ENCODE data around the gene FRMPD1. TPM values are rescaled to one million over a fixed set of nuclear protein-coding genes. Genes with fewer than 3 reads are reported as not detected.

The FRMPD1 gene
- total RNA-seq, 1 experiment from 2014 or later: not detected

- TF ChIP-seq CTCF (IDR thresholded peaks at IDR 0.05; ENCODE audit: unreplicated experiment): no peak
- CTCF ChIA-PET: no interaction called here
- DNase-seq: no peak
- Mint-ChIP-seq H3K36me3 (ENCODE audit: insufficient read depth, unreplicated experiment) (no peaks in the 10 kb centered on the region), H3K4me1 (ENCODE audit: low read depth, unreplicated experiment) (no peaks in the 10 kb centered on the region), H3K9me3 (ENCODE audit: low read depth, unreplicated experiment) (no peaks in the 10 kb centered on the region), H3K4me3 (ENCODE audit: low read depth, unreplicated experiment) (no peak overlapping the region), H3K27me3 (ENCODE audit: unreplicated experiment) (peaks cover 34% of the 10 kb centered on the region), H3K27ac (ENCODE audit: unreplicated experiment) (no peak overlapping the region)
- no TSS peak for BruUV-seq (replicated peaks)
- intact Hi-C loops (cut with micrococcal nuclease; ENCODE audit: unreplicated experiment): no loop called here
Measured at GRCh38 chr9:37639841-37640240, 10.9 kb upstream of the FRMPD1 start.

- no TSS peak for BruUV-seq (replicated peaks)
Measured at GRCh38 chr9:37640246-37640645, 10.5 kb upstream of the FRMPD1 start.

GRCh38 chr9:37641331-37641730 lies 9.4 kb upstream of the FRMPD1 start:
- BruUV-seq (replicated peaks): no TSS peak
- CTCF ChIA-PET: no interaction called here
- H3K4me3 Mint-ChIP-seq (ENCODE audit: low read depth, unreplicated experiment): no peak overlapping the region
- DNase-seq: no peak
- H3K9me3 Mint-ChIP-seq (ENCODE audit: low read depth, unreplicated experiment): no peaks in the 10 kb centered on the region
- no peaks in the 10 kb centered on the region for H3K4me1 Mint-ChIP-seq (ENCODE audit: low read depth, unreplicated experiment)
- no peak for TF ChIP-seq CTCF (IDR thresholded peaks at IDR 0.05; ENCODE audit: unreplicated experiment)
- no peak overlapping the region for H3K27ac Mint-ChIP-seq (ENCODE audit: unreplicated experiment)
- no peaks in the 10 kb centered on the region for H3K36me3 Mint-ChIP-seq (ENCODE audit: insufficient read depth, unreplicated experiment)
- peaks cover 42% of the 10 kb centered on the region for H3K27me3 Mint-ChIP-seq (ENCODE audit: unreplicated experiment)
- intact Hi-C loops (cut with micrococcal nuclease; ENCODE audit: unreplicated experiment): no loop called here

More at GRCh38 chr9:37640246-37640645, 10.5 kb upstream of the FRMPD1 start:
- H3K36me3 Mint-ChIP-seq (ENCODE audit: insufficient read depth, unreplicated experiment): no peaks in the 10 kb centered on the region
- CTCF ChIA-PET: no interaction called here
- no peak overlapping the region for H3K27ac Mint-ChIP-seq (ENCODE audit: unreplicated experiment)
- no peak for DNase-seq
- intact Hi-C loops (cut with micrococcal nuclease; ENCODE audit: unreplicated experiment): no loop called here
- H3K27me3 Mint-ChIP-seq (ENCODE audit: unreplicated experiment): peaks cover 38% of the 10 kb centered on the region
- H3K4me3 Mint-ChIP-seq (ENCODE audit: low read depth, unreplicated experiment): no peak overlapping the region
- H3K4me1 Mint-ChIP-seq (ENCODE audit: low read depth, unreplicated experiment): no peaks in the 10 kb centered on the region
- no peak for TF ChIP-seq CTCF (IDR thresholded peaks at IDR 0.05; ENCODE audit: unreplicated experiment)
- H3K9me3 Mint-ChIP-seq (ENCODE audit: low read depth, unreplicated experiment): no peaks in the 10 kb centered on the region

- CTCF ChIA-PET: no interaction called here
- no peak for DNase-seq
- no TSS peak for BruUV-seq (replicated peaks)
- H3K4me1 Mint-ChIP-seq (ENCODE audit: low read depth, unreplicated experiment): no peaks in the 10 kb centered on the region
- intact Hi-C loops (cut with micrococcal nuclease; ENCODE audit: unreplicated experiment): no loop called here
- TF ChIP-seq CTCF (IDR thresholded peaks at IDR 0.05; ENCODE audit: unreplicated experiment): no peak
- H3K36me3 Mint-ChIP-seq (ENCODE audit: insufficient read depth, unreplicated experiment): no peaks in the 10 kb centered on the region
- no peaks in the 10 kb centered on the region for H3K9me3 Mint-ChIP-seq (ENCODE audit: low read depth, unreplicated experiment)
- H3K4me3 Mint-ChIP-seq (ENCODE audit: low read depth, unreplicated experiment): no peak overlapping the region
- peaks cover 49% of the 10 kb centered on the region for H3K27me3 Mint-ChIP-seq (ENCODE audit: unreplicated experiment)
- H3K27ac Mint-ChIP-seq (ENCODE audit: unreplicated experiment): no peak overlapping the region
Measured at GRCh38 chr9:37643214-37643613, 7.5 kb upstream of the FRMPD1 start.

All from Calu3 (cell line).